Mesenchymal stem cell (in vitro differentiated cells and primary cell): Measurements from ENCODE around the gene PRKCI.
A peak's percentile ranks its signal among the peaks of the same experiment; 100 is the strongest.

ENCODE experiments used
- DNase-seq: peaks from one replicate; pipeline ENCODE4 v3.0.0-alpha.2; 2013
- H2AFZ ChIP-seq: one replicate; pipeline ENCODE4 v1.6.1; 2013; ENCODE audit warnings: low read depth, mild to moderate bottlenecking, control low read depth, inconsistent platforms, low read length, moderate library complexity
- H2AK5ac ChIP-seq: 2 replicates; pipeline ENCODE4 v1.6.1; 2013; ENCODE audit warnings: low read length, moderate library complexity, mild to moderate bottlenecking, inconsistent platforms; ENCODE audit not compliant: severe bottlenecking
- H2BK120ac ChIP-seq: one replicate; pipeline ENCODE4 v1.6.1; 2013; ENCODE audit warnings: low read depth, mild to moderate bottlenecking, inconsistent platforms, low read length, moderate library complexity
- H2BK12ac ChIP-seq, 2 experiments: one replicate each; pipeline ENCODE4 v1.6.1; 2013; ENCODE audit warnings: inconsistent platforms in 2 of 2, low read length in 2 of 2, mild to moderate bottlenecking in 2 of 2, moderate library complexity in 2 of 2, control low read depth in 1 of 2
- H2BK15ac ChIP-seq: one replicate; pipeline ENCODE4 v1.6.1; 2013; ENCODE audit warnings: mild to moderate bottlenecking, low read depth, inconsistent platforms; ENCODE audit not compliant: poor library complexity, severe bottlenecking
- H2BK5ac ChIP-seq: 2 replicates; pipeline ENCODE4 v1.6.1; 2013; ENCODE audit warnings: low read depth, mild to moderate bottlenecking, low read length, control low read depth, inconsistent platforms; ENCODE audit not compliant: poor library complexity, severe bottlenecking
- H3K14ac ChIP-seq, 2 experiments: one replicate each; pipeline ENCODE4 v1.6.1; 2013; ENCODE audit warnings: inconsistent platforms in 2 of 2, low read length in 2 of 2, control low read depth in 1 of 2, mild to moderate bottlenecking in 1 of 2, moderate library complexity in 1 of 2
- H3K18ac ChIP-seq, 2 experiments: one replicate each; pipeline ENCODE4 v1.6.1; 2013; ENCODE audit warnings: inconsistent platforms in 2 of 2, low read length in 2 of 2, control low read depth in 1 of 2, low read depth in 1 of 2, mild to moderate bottlenecking in 1 of 2
- H3K23ac ChIP-seq, 2 experiments: one replicate each; pipeline ENCODE4 v1.6.1; 2013; ENCODE audit warnings: inconsistent platforms in 2 of 2, low read length in 2 of 2, mild to moderate bottlenecking in 2 of 2, moderate library complexity in 2 of 2, control low read depth in 1 of 2
- H3K27ac ChIP-seq: 2 replicates; pipeline ENCODE4 v1.5.1; 2013; ENCODE audit warnings: mild to moderate bottlenecking, moderate library complexity, low read length, control low read depth, inconsistent platforms; ENCODE audit not compliant: poor library complexity, severe bottlenecking
- H3K27me3 ChIP-seq, 2 experiments: 2 replicates each; pipeline versions ENCODE4 v1.6.1 to v1.7.0; 2013; ENCODE audit warnings: low read length in 2 of 2, mild to moderate bottlenecking in 2 of 2, moderate library complexity in 2 of 2, control low read depth in 1 of 2, inconsistent platforms in 1 of 2; ENCODE audit not compliant: control insufficient read depth in 1 of 2, insufficient read depth in 1 of 2
- H3K36me3 ChIP-seq, 2 experiments: 2 replicates each; pipeline versions ENCODE4 v1.6.1 to v1.7.0; 2013; ENCODE audit warnings: low read length in 2 of 2, control low read depth in 1 of 2, inconsistent platforms in 1 of 2, low read depth in 1 of 2, mild to moderate bottlenecking in 1 of 2; ENCODE audit not compliant: insufficient read depth in 2 of 2, control insufficient read depth in 1 of 2
- H3K4ac ChIP-seq, 2 experiments: one replicate each; pipeline ENCODE4 v1.6.1; 2013; ENCODE audit warnings: inconsistent platforms in 2 of 2, low read length in 2 of 2, mild to moderate bottlenecking in 2 of 2, moderate library complexity in 2 of 2, control low read depth in 1 of 2, low read depth in 1 of 2
- H3K4me1 ChIP-seq: 2 replicates; pipeline ENCODE4 v1.6.1; 2013; ENCODE audit warnings: low read depth, low read length, control low read depth; ENCODE audit not compliant: control insufficient read depth, insufficient read depth
- H3K4me2 ChIP-seq: 2 replicates; pipeline ENCODE4 v1.6.1; 2013; ENCODE audit warnings: low read length, mild to moderate bottlenecking, inconsistent platforms; ENCODE audit not compliant: poor library complexity, severe bottlenecking
- H3K4me3 ChIP-seq, 2 experiments: 2 replicates each; pipeline versions ENCODE4 v1.5.1 to v1.7.0; 2013; ENCODE audit warnings: low read length in 2 of 2, mild to moderate bottlenecking in 2 of 2, control low read depth in 1 of 2, low read depth in 1 of 2; ENCODE audit not compliant: insufficient read depth in 1 of 2
- H3K79me1 ChIP-seq: replicated peaks from 2 replicates; pipeline ENCODE4 v1.6.1; 2013; ENCODE audit warnings: mild to moderate bottlenecking, control low read depth, low read length, inconsistent platforms; ENCODE audit not compliant: poor library complexity, severe bottlenecking
- H3K9ac ChIP-seq: 2 replicates; pipeline ENCODE4 v1.7.0; 2013; ENCODE audit warnings: mild to moderate bottlenecking, low read length, moderate library complexity
- H3K9me3 ChIP-seq: 2 replicates; pipeline ENCODE4 v1.7.0; 2013; ENCODE audit warnings: mild to moderate bottlenecking, low read length; ENCODE audit not compliant: control insufficient read depth
- H4K8ac ChIP-seq: one replicate; pipeline ENCODE4 v1.6.1; 2013; ENCODE audit warnings: inconsistent platforms, mild to moderate bottlenecking, low read length, moderate library complexity
- H4K91ac ChIP-seq: one replicate; pipeline ENCODE4 v1.6.1; 2013; ENCODE audit warnings: mild to moderate bottlenecking, low read length, inconsistent platforms
- WGBS: methylation state at CpG from one replicate; pipeline ENCODE4 v1.1.7; 2013; ENCODE audit warnings: mixed read lengths; 5-methylcytosine and 5-hydroxymethylcytosine counted together

The PRKCI gene

GRCh38 chr3:170232266-170232665, 10.0 kb downstream of the PRKCI start:
- Histone ChIP-seq H3K27me3 (no peaks in the 10 kb centered on the region), H2BK12ac (peak overlapping the region; percentile 34 to 89), H2BK120ac (peak overlapping the region; percentile 79), H2AK5ac (no peak overlapping the region), H3K9me3 (no peaks in the 10 kb centered on the region), H3K9ac (no peak overlapping the region), H3K27ac (peak overlapping the region; percentile 50), H3K4me1 (peaks cover 16% of the 10 kb centered on the region), H2BK15ac (peak overlapping the region; percentile 48), H3K4ac (peak overlapping the region in 1 of 2 experiments; percentile 63), H3K36me3 (peaks cover 12 to 17% of the 10 kb centered on the region in 2 experiments), H3K4me3 (no peak overlapping the region), H3K18ac (peak overlapping the region; percentile 28 to 64), H3K79me1 (peaks cover 10% of the 10 kb centered on the region), H3K23ac (no peak overlapping the region), H2AFZ (no peak overlapping the region), H3K14ac (no peak overlapping the region), H2BK5ac (no peak overlapping the region), H3K4me2 (no peak overlapping the region), H4K8ac (peak overlapping the region; percentile 82), H4K91ac (peak overlapping the region; percentile 25)
- DNase-seq = no peak
- WGBS = over 99% methylated on average over 5 of the region's 5 CpGs

GRCh38 chr3:170233530-170233929, 11.3 kb downstream of the PRKCI start:
- no peak overlapping the region for H2BK120ac ChIP-seq
- H3K4ac ChIP-seq = no peak overlapping the region
- 41% methylated on average over 5 of the region's 6 CpGs for WGBS
- H3K14ac ChIP-seq = no peak overlapping the region
- H3K4me3 ChIP-seq = no peak overlapping the region
- peak overlapping the region; percentile 39 for H3K9ac ChIP-seq
- H2BK12ac ChIP-seq = no peak overlapping the region
- no peak overlapping the region for H2BK15ac ChIP-seq
- peak overlapping the region; percentile 17 for H4K8ac ChIP-seq
- H3K4me2 ChIP-seq = no peak overlapping the region
- H2AFZ ChIP-seq = no peak overlapping the region
- H3K4me1 ChIP-seq = peaks cover 13% of the 10 kb centered on the region
- H3K27me3 ChIP-seq = no peaks in the 10 kb centered on the region
- no peak overlapping the region for H2BK5ac ChIP-seq
- no peak overlapping the region for H3K18ac ChIP-seq
- H3K23ac ChIP-seq = no peak overlapping the region
- no peak overlapping the region for H2AK5ac ChIP-seq
- H3K79me1 ChIP-seq = peaks cover 10% of the 10 kb centered on the region
- H3K36me3 ChIP-seq = peaks cover 15 to 19% of the 10 kb centered on the region in 2 experiments
- no peak overlapping the region for H3K27ac ChIP-seq
- no peaks in the 10 kb centered on the region for H3K9me3 ChIP-seq
- DNase-seq = peak; percentile 85
- no peak overlapping the region for H4K91ac ChIP-seq

- H3K23ac ChIP-seq = no peak overlapping the region
- no peak overlapping the region for H2AK5ac ChIP-seq
- no peak overlapping the region for H3K18ac ChIP-seq
- H2BK120ac ChIP-seq = no peak overlapping the region
- H4K8ac ChIP-seq = no peak overlapping the region
- H3K27me3 ChIP-seq = no peaks in the 10 kb centered on the region
- H3K4me3 ChIP-seq = no peak overlapping the region
- H3K4ac ChIP-seq = no peak overlapping the region
- no peak overlapping the region for H2BK5ac ChIP-seq
- no peak overlapping the region for H3K14ac ChIP-seq
- H2AFZ ChIP-seq = no peak overlapping the region
- no peak for DNase-seq
- H3K36me3 ChIP-seq = peaks cover 21 to 26% of the 10 kb centered on the region in 2 experiments
- H4K91ac ChIP-seq = no peak overlapping the region
- no peak overlapping the region for H3K4me2 ChIP-seq
- H3K79me1 ChIP-seq = peaks cover 25% of the 10 kb centered on the region
- no peak overlapping the region for H3K9ac ChIP-seq
- H3K4me1 ChIP-seq = no peaks in the 10 kb centered on the region
- H3K9me3 ChIP-seq = no peaks in the 10 kb centered on the region
- no CpG with 5 or more reads among the region's 1 CpG for WGBS
- H2BK12ac ChIP-seq = no peak overlapping the region
- no peak overlapping the region for H3K27ac ChIP-seq
- no peak overlapping the region for H2BK15ac ChIP-seq
Observed at GRCh38 chr3:170240142-170240541, 17.9 kb downstream of the PRKCI start.

GRCh38 chr3:170240671-170241070, 18.4 kb downstream of the PRKCI start:
- no peak overlapping the region for H4K8ac ChIP-seq
- no peak overlapping the region for H3K4me3 ChIP-seq
- peaks cover 22 to 26% of the 10 kb centered on the region in 2 experiments for H3K36me3 ChIP-seq
- H3K14ac ChIP-seq = no peak overlapping the region
- H2AK5ac ChIP-seq = no peak overlapping the region
- H3K9me3 ChIP-seq = no peaks in the 10 kb centered on the region
- no peaks in the 10 kb centered on the region for H3K27me3 ChIP-seq
- H3K27ac ChIP-seq = no peak overlapping the region
- H2BK120ac ChIP-seq = no peak overlapping the region
- peaks cover 25% of the 10 kb centered on the region for H3K79me1 ChIP-seq
- no peak overlapping the region for H2AFZ ChIP-seq
- no peak overlapping the region for H2BK5ac ChIP-seq
- no peak overlapping the region for H4K91ac ChIP-seq
- H3K23ac ChIP-seq = no peak overlapping the region
- no peak overlapping the region for H3K18ac ChIP-seq
- H2BK12ac ChIP-seq = no peak overlapping the region
- H3K9ac ChIP-seq = no peak overlapping the region
- H3K4me1 ChIP-seq = no peaks in the 10 kb centered on the region
- H2BK15ac ChIP-seq = no peak overlapping the region
- H3K4ac ChIP-seq = no peak overlapping the region
- no peak overlapping the region for H3K4me2 ChIP-seq
- no peak for DNase-seq
